H9 (cell line): ENCODE results near the gene PUM1. TPM values are rescaled to one million over a fixed set of nuclear protein-coding genes. Genes with fewer than 3 reads are reported as not detected.
A peak's percentile ranks its signal among the peaks of the same experiment; 100 is the strongest.

Source experiments
- DNase-seq: peaks from one replicate; pipeline ENCODE4 v3.0.0-alpha.2; 2017
- H2AFZ ChIP-seq: one replicate; pipeline ENCODE4 v1.6.1; 2013; ENCODE audit warnings: mild to moderate bottlenecking, low read length, control low read depth, moderate library complexity
- H2AK5ac ChIP-seq: 2 replicates; pipeline ENCODE4 v1.6.1; 2013; ENCODE audit warnings: low read length, control low read depth, mixed read lengths; ENCODE audit not compliant: insufficient read length
- H2BK120ac ChIP-seq: one replicate; pipeline ENCODE4 v1.6.1; 2013; ENCODE audit warnings: low read depth, mild to moderate bottlenecking, low read length, control low read depth, inconsistent platforms; ENCODE audit not compliant: poor library complexity, severe bottlenecking
- H2BK12ac ChIP-seq: 2 replicates; pipeline ENCODE4 v1.6.1; 2013; ENCODE audit warnings: low read length, control low read depth, mixed read lengths, low read depth; ENCODE audit not compliant: insufficient read length
- H2BK15ac ChIP-seq: 2 replicates; pipeline ENCODE4 v1.6.1; 2013; ENCODE audit warnings: low read depth, low read length, control low read depth
- H2BK20ac ChIP-seq: one replicate; pipeline ENCODE4 v1.6.1; 2013; ENCODE audit warnings: low read depth, mild to moderate bottlenecking, low read length, control low read depth, inconsistent platforms; ENCODE audit not compliant: poor library complexity, severe bottlenecking
- H2BK5ac ChIP-seq: 2 replicates; pipeline ENCODE4 v1.6.1; 2013; ENCODE audit warnings: low read length, control low read depth, mixed read lengths; ENCODE audit not compliant: insufficient read length
- H3K14ac ChIP-seq: 2 replicates; pipeline ENCODE4 v1.6.1; 2013; ENCODE audit warnings: low read length, control low read depth; ENCODE audit not compliant: insufficient read depth
- H3K18ac ChIP-seq: 2 replicates; pipeline ENCODE4 v1.6.1; 2013; ENCODE audit warnings: low read depth, mild to moderate bottlenecking, mixed read lengths, low read length, control low read depth; ENCODE audit not compliant: insufficient read length
- H3K23ac ChIP-seq: 2 replicates; pipeline ENCODE4 v1.6.1; 2013; ENCODE audit warnings: low read length, control low read depth, mixed read lengths, low read depth; ENCODE audit not compliant: insufficient read length
- H3K23me2 ChIP-seq: 2 replicates; pipeline ENCODE4 v1.6.1; 2013; ENCODE audit warnings: low read depth, mild to moderate bottlenecking, mixed read lengths, low read length, control low read depth; ENCODE audit not compliant: insufficient read length, poor library complexity, severe bottlenecking
- H3K27ac ChIP-seq: 2 replicates; pipeline ENCODE4 v1.5.1; 2013; ENCODE audit warnings: low read length, control low read depth, mixed read lengths, low read depth; ENCODE audit not compliant: insufficient read length
- H3K27me3 ChIP-seq: 2 replicates; pipeline ENCODE4 v1.6.1; 2013; ENCODE audit warnings: low read length, control low read depth, inconsistent platforms; ENCODE audit not compliant: insufficient read depth
- H3K4ac ChIP-seq: 2 replicates; pipeline ENCODE4 v1.6.1; 2013; ENCODE audit warnings: low read depth, mild to moderate bottlenecking, control low read depth, inconsistent platforms, low read length, moderate library complexity
- H3K4me1 ChIP-seq: 2 replicates; pipeline ENCODE4 v1.6.1; 2013; ENCODE audit warnings: low read length, control low read depth, inconsistent platforms; ENCODE audit not compliant: insufficient read depth
- H3K4me2 ChIP-seq: 2 replicates; pipeline ENCODE4 v1.6.1; 2013; ENCODE audit warnings: low read length, control low read depth, mixed read lengths; ENCODE audit not compliant: insufficient read length, insufficient read depth
- H3K56ac ChIP-seq: 2 replicates; pipeline ENCODE4 v1.6.1; 2013; ENCODE audit warnings: low read depth, mild to moderate bottlenecking, mixed read lengths, low read length, control low read depth; ENCODE audit not compliant: insufficient read length
- H3K79me1 ChIP-seq: 2 replicates; pipeline ENCODE4 v1.6.1; 2013; ENCODE audit warnings: low read depth, mild to moderate bottlenecking, moderate library complexity, low read length, control low read depth, inconsistent platforms; ENCODE audit not compliant: insufficient read depth, poor library complexity, severe bottlenecking
- H3K79me2 ChIP-seq: 2 replicates; pipeline ENCODE4 v1.6.1; 2013; ENCODE audit warnings: low read length, control low read depth, inconsistent platforms; ENCODE audit not compliant: insufficient read depth
- H3K9ac ChIP-seq: 2 replicates; pipeline ENCODE4 v1.6.1; 2013; ENCODE audit warnings: low read length, control low read depth, mixed read lengths; ENCODE audit not compliant: insufficient read length; ENCODE audit errors: extremely low read depth
- H3K9me3 ChIP-seq: one replicate; pipeline ENCODE4 v1.6.1; 2013; ENCODE audit warnings: low read depth, low read length, inconsistent platforms; ENCODE audit not compliant: control insufficient read depth
- H3T11ph ChIP-seq: one replicate; pipeline ENCODE4 v1.6.1; 2013; ENCODE audit warnings: mild to moderate bottlenecking, low read length, control low read depth, inconsistent platforms
- H4K20me1 ChIP-seq: one replicate; pipeline ENCODE4 v1.6.1; 2013; ENCODE audit not compliant: control insufficient read depth, insufficient read length, insufficient read depth
- H4K5ac ChIP-seq: 2 replicates; pipeline ENCODE4 v1.6.1; 2013; ENCODE audit warnings: low read depth, mild to moderate bottlenecking, mixed read lengths, low read length, control low read depth; ENCODE audit not compliant: insufficient read length
- H4K8ac ChIP-seq: replicated peaks from 2 replicates; pipeline ENCODE4 v1.6.1; 2013; ENCODE audit warnings: low read length, control low read depth, mixed read lengths, low read depth; ENCODE audit not compliant: insufficient read length
- H4K91ac ChIP-seq: 2 replicates; pipeline ENCODE4 v1.6.1; 2013; ENCODE audit warnings: low read depth, mild to moderate bottlenecking, moderate library complexity, mixed read lengths, low read length, control low read depth; ENCODE audit not compliant: insufficient read length
- H3K27ac Mint-ChIP-seq, 3 experiments: 2 replicates in 2 of 3; 3 replicates in 1 of 3; pipeline ENCODE4 v1.8.0; 2020 to 2021; ENCODE audit warnings: mixed read lengths in 3 of 3, mild to moderate bottlenecking in 1 of 3, moderate library complexity in 1 of 3
- H3K27me3 Mint-ChIP-seq: 2 replicates; pipeline ENCODE4 v1.8.0; 2021; ENCODE audit warnings: low read depth, mild to moderate bottlenecking, moderate library complexity, mixed read lengths
- H3K36me3 Mint-ChIP-seq, 3 experiments: 2 replicates in 2 of 3; 3 replicates in 1 of 3; pipeline ENCODE4 v1.8.0; 2020 to 2021; ENCODE audit warnings: low read depth in 3 of 3, mixed read lengths in 3 of 3; ENCODE audit not compliant: insufficient read depth in 1 of 3
- H3K4me1 Mint-ChIP-seq, 2 experiments: 2 replicates each; pipeline ENCODE4 v1.8.0; 2020; ENCODE audit warnings: mixed read lengths in 2 of 2
- H3K4me3 Mint-ChIP-seq, 2 experiments: 2 replicates in 1 of 2; 3 replicates in 1 of 2; pipeline ENCODE4 v1.8.0; 2020 to 2021; ENCODE audit warnings: mild to moderate bottlenecking in 2 of 2, mixed read lengths in 2 of 2, moderate library complexity in 1 of 2
- H3K9me3 Mint-ChIP-seq, 2 experiments: 2 replicates in 1 of 2; 3 replicates in 1 of 2; pipeline ENCODE4 v1.8.0; 2020; ENCODE audit warnings: mild to moderate bottlenecking in 2 of 2, mixed read lengths in 2 of 2, moderate library complexity in 1 of 2
- WGBS: extraction: QIAGEN DNeasy Blood & Tissue Kit; methylation state at CpG from one replicate; pipeline ENCODE4 v1.1.7; 2013; ENCODE audit warnings: missing lambda C conversion rate, low lambda C conversion rate, mixed read lengths; ENCODE audit not compliant: insufficient read length; ENCODE audit errors: extremely low coverage; 5-methylcytosine and 5-hydroxymethylcytosine counted together
- total RNA-seq: library from RNA; stranded (reverse); gene quantifications from 2 replicates; pipeline ENCODE4 v1.2.1, GENCODE V29; 2021
- TF ChIP-seq, protein P1 (sequence below): fragments of 200-600 bp; sonication (generic); conservative IDR thresholded peaks from 3 replicates; pipeline ENCODE4 v1.8.0; 2021; ENCODE audit warnings: antibody characterized with exemption, mild to moderate bottlenecking

PUM1 gene
- total RNA-seq, 1 experiment from 2014 or later = 164 TPM

DNA sequence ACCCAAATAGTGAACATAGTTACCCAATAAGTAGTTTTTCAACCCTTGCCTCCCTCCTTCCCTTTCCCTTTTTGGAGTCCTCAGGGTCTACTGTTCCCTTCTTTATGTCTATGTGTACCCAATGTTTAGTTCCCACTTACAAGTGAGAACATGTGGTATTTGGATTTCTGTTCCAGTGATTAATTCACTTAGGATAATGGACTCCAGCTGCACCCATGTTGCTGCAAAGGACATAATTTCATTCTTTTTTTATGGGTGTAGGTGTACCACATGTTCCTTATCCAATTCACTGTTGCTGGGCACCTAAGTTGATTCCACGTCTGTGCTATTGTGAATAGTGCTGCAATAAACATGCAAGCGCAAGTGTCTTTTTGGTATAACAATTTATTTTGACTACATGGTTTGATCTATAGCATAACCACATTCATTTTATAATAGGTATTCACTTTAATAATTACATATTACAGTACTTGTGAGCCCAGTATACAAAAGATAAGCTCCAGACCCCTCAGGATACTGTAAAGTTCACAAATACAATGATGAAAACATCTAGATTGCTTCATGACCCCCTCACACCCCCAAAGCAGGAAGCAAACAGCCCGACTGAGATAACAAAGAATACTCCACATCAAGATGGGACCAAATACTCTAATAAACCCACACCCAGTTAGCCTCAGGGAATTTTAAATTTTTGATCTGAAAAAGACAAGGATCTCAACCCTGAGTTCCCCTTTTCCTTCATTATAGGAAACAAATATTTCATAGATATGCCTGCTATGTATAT lies 45.3 kb downstream of the PUM1 start:
- no peak overlapping the region for H3K4me2 ChIP-seq
- H3K18ac ChIP-seq = no peak overlapping the region
- no peaks in the 10 kb centered on the region for H4K20me1 ChIP-seq
- H3K79me2 ChIP-seq = peaks cover 52% of the 10 kb centered on the region; the same call in 1 of the 2 replicates
- no peak overlapping the region for H2AFZ ChIP-seq
- H2AK5ac ChIP-seq = no peak overlapping the region
- TF ChIP-seq, protein P1, sequence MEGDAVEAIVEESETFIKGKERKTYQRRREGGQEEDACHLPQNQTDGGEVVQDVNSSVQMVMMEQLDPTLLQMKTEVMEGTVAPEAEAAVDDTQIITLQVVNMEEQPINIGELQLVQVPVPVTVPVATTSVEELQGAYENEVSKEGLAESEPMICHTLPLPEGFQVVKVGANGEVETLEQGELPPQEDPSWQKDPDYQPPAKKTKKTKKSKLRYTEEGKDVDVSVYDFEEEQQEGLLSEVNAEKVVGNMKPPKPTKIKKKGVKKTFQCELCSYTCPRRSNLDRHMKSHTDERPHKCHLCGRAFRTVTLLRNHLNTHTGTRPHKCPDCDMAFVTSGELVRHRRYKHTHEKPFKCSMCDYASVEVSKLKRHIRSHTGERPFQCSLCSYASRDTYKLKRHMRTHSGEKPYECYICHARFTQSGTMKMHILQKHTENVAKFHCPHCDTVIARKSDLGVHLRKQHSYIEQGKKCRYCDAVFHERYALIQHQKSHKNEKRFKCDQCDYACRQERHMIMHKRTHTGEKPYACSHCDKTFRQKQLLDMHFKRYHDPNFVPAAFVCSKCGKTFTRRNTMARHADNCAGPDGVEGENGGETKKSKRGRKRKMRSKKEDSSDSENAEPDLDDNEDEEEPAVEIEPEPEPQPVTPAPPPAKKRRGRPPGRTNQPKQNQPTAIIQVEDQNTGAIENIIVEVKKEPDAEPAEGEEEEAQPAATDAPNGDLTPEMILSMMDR = no peak
- DNase-seq = no peak
- H4K5ac ChIP-seq = no peak overlapping the region
- peaks cover 2 to 30% (median 26%) of the 10 kb centered on the region in 3 experiments; a peak in 5 of 7 replicates for H3K36me3 Mint-ChIP-seq
- no peaks in the 10 kb centered on the region for H3K9me3 Mint-ChIP-seq
- H2BK15ac ChIP-seq = no peak overlapping the region
- H3K23me2 ChIP-seq = no peaks in the 10 kb centered on the region
- no peaks in the 10 kb centered on the region; the same call in 1 of the 2 replicates for H3K4me1 ChIP-seq
- no peak overlapping the region for H2BK20ac ChIP-seq
- H3K56ac ChIP-seq = no peak overlapping the region
- no peak overlapping the region for H3K14ac ChIP-seq
- peaks cover 3% of the 10 kb centered on the region for H3K79me1 ChIP-seq
- H3K27me3 Mint-ChIP-seq = no peaks in the 10 kb centered on the region
- peaks cover 26 to 29% of the 10 kb centered on the region in 2 experiments for H3K4me1 Mint-ChIP-seq
- H3K27ac Mint-ChIP-seq = peak overlapping the region; percentile 36 to 79 (median 62); a peak in 3 of 7 replicates
- H3K9ac ChIP-seq = no peak overlapping the region
- no peak overlapping the region for H3T11ph ChIP-seq
- no peak overlapping the region for H2BK5ac ChIP-seq
- H3K27ac ChIP-seq = no peak overlapping the region
- H2BK12ac ChIP-seq = no peak overlapping the region
- no peak overlapping the region for H2BK120ac ChIP-seq
- H4K8ac ChIP-seq = no peak overlapping the region
- no peaks in the 10 kb centered on the region for H3K27me3 ChIP-seq
- H3K23ac ChIP-seq = no peak overlapping the region
- H4K91ac ChIP-seq = no peak overlapping the region
- no peaks in the 10 kb centered on the region for H3K9me3 ChIP-seq
- no peak overlapping the region for H3K4ac ChIP-seq
- no peak overlapping the region for H3K4me3 Mint-ChIP-seq
- WGBS = no CpG with 5 or more reads among the region's 3 CpGs
